ENCODE measurements around the gene AGTR1.

AGTR1 gene

DNA sequence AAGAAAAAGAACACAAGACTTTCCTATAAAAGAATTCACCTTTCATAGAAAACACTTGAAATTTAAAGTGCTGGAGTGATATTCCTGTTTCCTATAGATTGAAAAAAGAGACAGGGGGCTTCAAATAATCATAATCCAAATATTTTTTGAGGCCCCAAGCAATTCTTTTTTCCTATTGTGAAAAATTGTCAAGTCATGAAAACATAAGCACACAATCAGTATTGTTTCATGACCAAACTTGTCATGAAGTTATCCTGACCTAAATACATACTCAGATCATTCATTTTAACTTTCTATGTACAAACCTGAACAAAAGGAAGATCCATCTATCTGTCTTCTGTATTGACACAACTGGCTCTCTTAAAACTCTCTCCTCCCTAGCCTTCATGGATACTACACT is 57.9 kb downstream of the AGTR1 start:
- TF ChIP-seq, protein P1, sequence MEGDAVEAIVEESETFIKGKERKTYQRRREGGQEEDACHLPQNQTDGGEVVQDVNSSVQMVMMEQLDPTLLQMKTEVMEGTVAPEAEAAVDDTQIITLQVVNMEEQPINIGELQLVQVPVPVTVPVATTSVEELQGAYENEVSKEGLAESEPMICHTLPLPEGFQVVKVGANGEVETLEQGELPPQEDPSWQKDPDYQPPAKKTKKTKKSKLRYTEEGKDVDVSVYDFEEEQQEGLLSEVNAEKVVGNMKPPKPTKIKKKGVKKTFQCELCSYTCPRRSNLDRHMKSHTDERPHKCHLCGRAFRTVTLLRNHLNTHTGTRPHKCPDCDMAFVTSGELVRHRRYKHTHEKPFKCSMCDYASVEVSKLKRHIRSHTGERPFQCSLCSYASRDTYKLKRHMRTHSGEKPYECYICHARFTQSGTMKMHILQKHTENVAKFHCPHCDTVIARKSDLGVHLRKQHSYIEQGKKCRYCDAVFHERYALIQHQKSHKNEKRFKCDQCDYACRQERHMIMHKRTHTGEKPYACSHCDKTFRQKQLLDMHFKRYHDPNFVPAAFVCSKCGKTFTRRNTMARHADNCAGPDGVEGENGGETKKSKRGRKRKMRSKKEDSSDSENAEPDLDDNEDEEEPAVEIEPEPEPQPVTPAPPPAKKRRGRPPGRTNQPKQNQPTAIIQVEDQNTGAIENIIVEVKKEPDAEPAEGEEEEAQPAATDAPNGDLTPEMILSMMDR (IDR thresholded peaks at IDR 0.05; ENCODE audit: low read depth, low read length), result no peak
- Histone ChIP-seq H3K27me3 (ENCODE audit: insufficient read depth, low read depth, severe bottlenecking) (no peaks in the 10 kb centered on the region), H3K36me3 (no peaks in the 10 kb centered on the region), H3K9me3 (ENCODE audit: severe bottlenecking) (no peaks in the 10 kb centered on the region), H3K27ac (no peak overlapping the region), H3K4me3 (ENCODE audit: low read depth, low read length) (no peak overlapping the region)
- DNase-seq, result no peak

DNA sequence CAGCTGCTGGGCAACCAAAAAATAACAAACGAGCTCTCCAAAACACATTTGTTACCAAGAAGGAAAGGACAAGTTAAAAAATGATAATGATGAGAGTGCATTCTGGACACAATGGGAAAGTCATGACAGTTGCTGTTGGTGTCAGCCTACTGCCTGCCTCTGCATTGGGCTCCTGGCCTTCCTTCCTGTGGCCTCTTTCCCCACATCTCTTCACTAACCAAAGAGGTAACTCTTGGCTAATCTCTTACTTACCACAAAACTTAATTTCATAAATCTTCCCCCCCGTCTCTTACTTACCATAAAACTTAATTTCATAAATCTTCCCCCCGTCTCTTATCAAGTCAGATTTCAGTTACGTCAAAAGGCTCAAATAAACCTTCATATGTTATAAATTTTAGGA is 58.6 kb downstream of the AGTR1 start:
- H3K27me3 ChIP-seq (ENCODE audit: insufficient read depth, low read depth, severe bottlenecking), result no peaks in the 10 kb centered on the region
- TF ChIP-seq, protein P1 (IDR thresholded peaks at IDR 0.05; ENCODE audit: low read depth, low read length), result no peak
- H3K9me3 ChIP-seq (ENCODE audit: severe bottlenecking), result no peaks in the 10 kb centered on the region
- no peak overlapping the region for H3K4me3 ChIP-seq (ENCODE audit: low read depth, low read length)
- H3K27ac ChIP-seq, result no peak overlapping the region
- H3K36me3 ChIP-seq, result no peaks in the 10 kb centered on the region
- DNase-seq, result no peak

DNA sequence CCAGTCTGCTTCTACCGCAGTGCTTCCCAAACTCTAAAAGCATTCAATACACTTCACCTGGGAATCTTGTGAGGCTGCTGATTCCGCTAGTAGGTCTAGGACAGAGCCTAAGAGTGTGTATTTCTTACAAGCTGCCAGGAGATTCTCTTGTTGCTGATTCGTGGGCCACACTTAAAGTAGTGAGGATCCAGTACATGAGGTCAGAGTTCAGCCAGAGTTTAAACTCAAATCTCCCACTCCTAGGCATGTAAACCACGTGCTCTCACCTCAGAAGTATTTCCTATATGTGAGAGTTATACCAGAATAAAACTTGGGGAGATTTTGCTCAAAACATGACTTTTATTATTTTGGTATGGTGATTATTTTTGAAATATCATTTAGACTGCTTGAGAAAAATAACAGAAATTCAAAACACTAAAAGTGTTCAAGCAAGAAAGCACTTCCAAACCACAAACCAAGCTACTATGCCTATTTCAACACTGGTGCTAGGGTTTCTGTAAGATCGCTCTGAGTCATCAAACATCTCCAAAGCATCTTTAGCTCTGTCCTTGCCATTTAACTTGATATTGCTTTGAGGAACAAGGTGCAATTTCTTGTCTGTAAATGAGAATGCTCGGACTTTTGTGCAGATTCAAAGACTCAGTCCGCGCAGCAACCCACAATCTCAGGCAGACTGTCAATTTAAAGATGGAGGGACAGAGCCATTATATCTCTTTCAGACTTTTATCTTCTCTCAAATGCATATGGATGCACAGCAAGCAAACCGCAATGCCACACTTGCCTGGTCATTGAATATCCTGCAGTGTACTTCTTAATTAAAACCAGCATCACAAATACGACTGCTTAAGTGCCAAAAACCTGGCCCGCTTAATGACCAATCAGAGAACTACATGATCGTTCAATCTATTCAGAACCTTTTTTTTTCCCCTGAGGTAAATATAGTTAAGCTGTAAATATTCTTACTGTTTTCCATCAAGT is 59.8 kb downstream of the AGTR1 start:
- TF ChIP-seq, protein P1 (IDR thresholded peaks at IDR 0.05; ENCODE audit: low read depth, low read length), result no peak
- Histone ChIP-seq H3K27ac (no peak overlapping the region), H3K9me3 (ENCODE audit: severe bottlenecking) (no peaks in the 10 kb centered on the region), H3K36me3 (no peaks in the 10 kb centered on the region), H3K4me3 (ENCODE audit: low read depth, low read length) (no peak overlapping the region), H3K27me3 (ENCODE audit: insufficient read depth, low read depth, severe bottlenecking) (no peaks in the 10 kb centered on the region)
- DNase-seq, result no peak

DNA sequence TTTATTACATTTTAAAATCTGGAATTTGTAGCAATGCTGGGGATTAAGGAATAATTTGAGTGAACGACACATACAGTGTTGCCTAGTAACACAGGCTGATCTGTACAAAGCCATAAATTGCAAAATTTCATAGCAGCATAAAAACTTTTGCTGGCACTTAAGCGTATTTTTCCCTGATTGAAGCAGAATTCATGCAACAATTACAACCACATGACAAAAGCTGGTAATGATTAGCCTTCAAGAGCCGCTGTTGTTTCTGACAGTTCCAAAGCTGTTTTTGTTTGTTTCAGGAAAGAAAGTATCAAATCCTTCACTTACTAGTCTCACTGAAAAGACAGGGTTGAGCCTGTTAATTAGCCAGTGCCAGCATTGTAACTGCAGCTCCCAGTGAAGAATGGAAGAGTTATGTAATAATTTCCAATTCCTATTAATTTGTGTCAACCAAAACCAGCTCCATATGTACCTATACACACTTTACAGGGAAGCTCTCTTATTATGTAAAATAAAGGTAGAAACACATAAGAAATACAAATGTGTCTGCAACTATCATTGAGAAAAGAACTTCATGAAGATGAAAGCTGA is 60.7 kb downstream of the AGTR1 start:
- TF ChIP-seq, protein P1 (IDR thresholded peaks at IDR 0.05; ENCODE audit: low read depth, low read length), result no peak
- H3K4me3 ChIP-seq (ENCODE audit: low read depth, low read length), result no peak overlapping the region

DNA sequence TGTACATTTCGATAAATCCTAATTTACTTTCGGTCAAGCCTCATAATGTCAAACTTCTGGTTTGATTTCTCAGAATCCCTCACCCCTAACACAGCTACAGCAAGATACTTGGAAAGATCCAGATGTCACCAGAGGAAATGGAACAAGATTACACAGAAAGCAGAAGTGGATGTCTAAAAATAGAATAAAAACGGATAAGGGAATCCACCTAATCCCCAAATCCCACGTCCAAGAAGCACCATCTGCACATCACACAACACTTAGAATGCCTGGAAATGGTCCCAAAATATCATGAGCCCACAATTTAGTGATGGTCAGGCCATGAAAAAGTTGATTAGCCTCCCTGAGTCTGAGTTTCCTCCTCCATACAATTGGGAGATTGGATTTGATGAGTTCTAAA is 61.7 kb downstream of the AGTR1 start:
- Histone ChIP-seq H3K27ac (no peak overlapping the region), H3K36me3 (no peaks in the 10 kb centered on the region), H3K27me3 (ENCODE audit: insufficient read depth, low read depth, severe bottlenecking) (no peaks in the 10 kb centered on the region), H3K9me3 (ENCODE audit: severe bottlenecking) (no peaks in the 10 kb centered on the region), H3K4me3 (ENCODE audit: low read depth, low read length) (no peak overlapping the region)
- TF ChIP-seq, protein P1 (IDR thresholded peaks at IDR 0.05; ENCODE audit: low read depth, low read length), result no peak
- peak; percentile 22 for DNase-seq

More for the DNA sequence above, 60.7 kb downstream of the AGTR1 start:
- no peaks in the 10 kb centered on the region for H3K9me3 ChIP-seq (ENCODE audit: severe bottlenecking)
- no peak overlapping the region for H3K27ac ChIP-seq
- H3K27me3 ChIP-seq (ENCODE audit: insufficient read depth, low read depth, severe bottlenecking), result no peaks in the 10 kb centered on the region
- H3K36me3 ChIP-seq, result no peaks in the 10 kb centered on the region
- DNase-seq, result no peak

All from WERI-Rb-1 (cell line).